HG03575 (cell line): Measurements from ENCODE around the gene PCDH19.
"Not testable (repeated sequence)": the region's sequence is repeated elsewhere in the genome, so short reads cannot be mapped to it uniquely, and the experiment has no call there.

Experiments
- ATAC-seq: cut with Tn5 transposase; IDR thresholded peaks from one replicate; pipeline ENCODE4 v1.9.1; 2021; ENCODE audit not compliant: unreplicated experiment, insufficient number of reproducible peaks, low FRiP score; ENCODE audit errors: extremely low read depth

The PCDH19 gene, protein sequence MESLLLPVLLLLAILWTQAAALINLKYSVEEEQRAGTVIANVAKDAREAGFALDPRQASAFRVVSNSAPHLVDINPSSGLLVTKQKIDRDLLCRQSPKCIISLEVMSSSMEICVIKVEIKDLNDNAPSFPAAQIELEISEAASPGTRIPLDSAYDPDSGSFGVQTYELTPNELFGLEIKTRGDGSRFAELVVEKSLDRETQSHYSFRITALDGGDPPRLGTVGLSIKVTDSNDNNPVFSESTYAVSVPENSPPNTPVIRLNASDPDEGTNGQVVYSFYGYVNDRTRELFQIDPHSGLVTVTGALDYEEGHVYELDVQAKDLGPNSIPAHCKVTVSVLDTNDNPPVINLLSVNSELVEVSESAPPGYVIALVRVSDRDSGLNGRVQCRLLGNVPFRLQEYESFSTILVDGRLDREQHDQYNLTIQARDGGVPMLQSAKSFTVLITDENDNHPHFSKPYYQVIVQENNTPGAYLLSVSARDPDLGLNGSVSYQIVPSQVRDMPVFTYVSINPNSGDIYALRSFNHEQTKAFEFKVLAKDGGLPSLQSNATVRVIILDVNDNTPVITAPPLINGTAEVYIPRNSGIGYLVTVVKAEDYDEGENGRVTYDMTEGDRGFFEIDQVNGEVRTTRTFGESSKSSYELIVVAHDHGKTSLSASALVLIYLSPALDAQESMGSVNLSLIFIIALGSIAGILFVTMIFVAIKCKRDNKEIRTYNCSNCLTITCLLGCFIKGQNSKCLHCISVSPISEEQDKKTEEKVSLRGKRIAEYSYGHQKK (N-terminal part only)

DNA sequence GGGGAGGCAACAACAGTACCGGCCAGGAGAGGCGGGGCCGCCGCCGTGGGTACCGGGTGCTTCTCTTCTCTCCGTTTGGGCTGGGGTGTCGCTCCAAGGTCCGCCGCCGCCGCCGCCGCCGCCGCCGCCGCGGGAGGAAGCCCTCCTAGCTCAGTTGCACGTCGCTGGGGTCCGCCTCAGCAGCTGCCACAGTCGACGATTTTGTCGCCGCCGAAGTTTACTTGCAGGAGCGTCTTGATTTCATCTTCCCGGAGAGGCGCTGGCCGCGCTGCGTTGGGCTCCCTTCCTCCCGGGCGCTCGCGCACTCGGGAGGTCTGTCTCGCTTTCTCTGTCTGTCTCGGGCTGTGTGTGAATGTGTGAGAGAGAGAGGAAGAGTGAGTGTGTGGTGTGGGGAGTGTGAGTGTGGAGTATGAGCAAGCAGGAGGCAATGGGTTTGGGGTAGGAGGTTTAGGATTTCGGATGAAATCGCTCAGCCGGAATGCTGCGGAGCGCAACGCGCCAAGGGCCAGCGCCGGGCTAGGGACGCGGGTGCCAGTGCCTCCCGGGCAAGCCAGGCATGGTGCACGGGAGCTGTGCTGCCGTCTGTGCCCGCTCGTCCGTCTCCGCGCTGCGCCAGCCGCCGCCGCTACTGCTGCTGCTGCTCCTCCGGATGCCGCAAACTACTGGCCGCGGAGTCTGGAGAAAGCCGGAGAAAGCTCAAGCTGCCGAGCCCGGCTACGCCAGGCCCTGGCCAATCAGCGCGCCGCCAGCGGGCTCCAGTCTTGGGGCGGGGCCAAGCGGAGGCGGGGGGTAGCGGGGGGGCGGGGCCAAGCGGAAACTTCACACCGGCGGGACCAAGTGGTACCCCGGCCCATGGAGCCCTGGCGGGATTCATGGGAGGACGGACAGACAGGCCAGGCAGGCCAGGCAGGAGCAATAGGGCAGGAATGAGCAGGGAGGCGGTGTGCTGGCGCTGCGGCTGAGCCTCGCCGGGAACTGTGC lies at the start of gene PCDH19:
PCDH19 (minus strand) TSS at position 664 of the 981 bp plus-strand sequence. CDS start 1,676 bp downstream, outside the sequence.
- ATAC-seq, result no peak

DNA sequence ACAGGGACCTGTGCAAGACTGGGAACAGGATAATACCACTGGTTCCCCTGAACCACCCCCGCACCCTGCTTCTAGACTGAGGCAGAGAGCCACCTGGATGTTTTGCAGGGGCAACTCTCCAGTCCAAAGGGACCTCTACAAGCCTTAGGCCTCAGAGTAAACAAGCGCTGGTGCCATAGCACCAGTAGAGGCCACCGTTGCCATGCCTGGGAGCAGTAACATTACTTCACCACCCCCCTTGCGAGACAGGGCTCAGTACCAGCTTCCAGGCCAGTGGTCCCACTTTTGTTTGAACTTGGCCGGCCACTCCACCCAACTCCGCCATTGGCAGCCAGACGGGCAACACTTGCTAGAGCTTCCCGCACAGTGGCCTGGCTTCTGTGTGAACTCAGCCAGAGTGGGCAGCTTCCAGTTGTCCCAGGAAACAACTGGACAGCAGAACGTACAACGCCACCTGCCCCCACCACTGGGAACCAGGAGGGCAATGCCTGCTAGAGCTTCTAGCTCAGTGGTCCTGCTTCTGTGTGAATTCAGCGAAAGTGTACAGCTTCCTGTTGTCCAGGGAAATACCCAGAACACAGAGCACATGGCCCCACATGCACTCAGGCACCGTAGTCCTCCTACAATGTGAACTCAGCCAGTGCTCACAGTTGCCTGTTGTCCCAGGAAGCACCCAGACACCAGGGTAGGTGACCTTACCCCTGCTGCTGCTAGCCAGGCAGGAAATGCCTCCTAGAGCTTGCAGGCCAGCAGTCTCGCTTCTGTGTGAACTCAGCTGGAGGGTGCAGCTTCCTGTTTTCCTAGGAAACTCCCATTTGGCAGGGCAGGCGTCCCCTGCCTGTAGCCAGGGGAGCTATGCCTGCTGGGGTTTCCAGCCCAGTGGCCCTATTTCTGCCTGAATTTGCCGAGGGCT lies 39.9 kb upstream of the PCDH19 start:
- no peak for ATAC-seq

DNA sequence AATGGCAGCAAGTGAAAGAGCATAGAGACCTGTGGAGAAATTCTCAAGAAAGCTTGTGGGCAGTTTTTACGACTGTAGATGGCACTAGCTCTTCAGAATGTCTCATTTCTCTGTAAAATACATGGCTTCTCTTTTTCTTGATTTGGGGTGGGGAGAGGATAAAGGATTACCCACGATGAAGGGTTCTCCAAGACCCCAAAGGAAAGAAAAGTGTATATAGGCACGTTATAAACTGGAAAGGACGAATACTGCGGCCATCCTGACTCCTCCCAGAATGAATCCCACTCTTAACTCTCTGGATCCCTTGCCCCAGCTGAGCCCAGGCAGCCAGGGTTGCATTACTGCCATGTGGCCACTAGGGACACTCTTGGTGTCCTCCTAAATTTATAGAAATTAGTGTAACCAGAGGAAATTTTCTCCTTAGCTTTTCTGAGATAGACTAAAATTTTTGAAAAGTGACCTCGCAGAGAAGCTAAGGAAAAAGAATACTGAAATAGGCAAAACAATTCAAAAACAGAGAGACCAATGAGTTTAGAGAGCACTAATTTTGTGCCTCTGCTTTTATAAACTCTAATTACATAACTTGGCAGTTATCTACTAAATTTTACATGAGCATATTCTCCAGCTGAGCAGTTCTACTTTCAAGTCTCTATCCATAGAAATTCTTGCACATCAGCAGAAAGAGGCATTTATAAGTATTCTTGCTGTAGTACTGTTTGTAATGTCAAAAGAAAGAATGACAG lies 37.8 kb upstream of the PCDH19 start:
- no peak for ATAC-seq

DNA sequence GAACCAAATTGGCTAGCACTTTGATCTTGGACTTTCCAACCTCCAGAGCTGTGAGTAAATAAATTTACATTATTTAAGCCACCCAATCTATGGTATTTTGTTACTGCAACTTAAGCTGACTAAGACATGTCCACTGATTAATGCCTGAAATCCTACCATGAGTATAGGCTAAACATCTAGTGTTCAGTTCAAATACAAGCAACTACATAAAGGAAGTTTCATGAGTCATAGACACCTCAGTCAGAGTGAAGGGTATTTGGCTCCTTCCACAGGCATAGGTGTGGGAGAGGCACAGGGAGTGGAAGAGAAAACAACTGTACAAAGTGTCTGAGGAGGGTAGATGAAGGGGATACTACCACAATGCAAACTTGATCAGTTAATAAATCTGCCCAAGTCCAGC lies 35.5 kb upstream of the PCDH19 start:
- ATAC-seq, result no peak

DNA sequence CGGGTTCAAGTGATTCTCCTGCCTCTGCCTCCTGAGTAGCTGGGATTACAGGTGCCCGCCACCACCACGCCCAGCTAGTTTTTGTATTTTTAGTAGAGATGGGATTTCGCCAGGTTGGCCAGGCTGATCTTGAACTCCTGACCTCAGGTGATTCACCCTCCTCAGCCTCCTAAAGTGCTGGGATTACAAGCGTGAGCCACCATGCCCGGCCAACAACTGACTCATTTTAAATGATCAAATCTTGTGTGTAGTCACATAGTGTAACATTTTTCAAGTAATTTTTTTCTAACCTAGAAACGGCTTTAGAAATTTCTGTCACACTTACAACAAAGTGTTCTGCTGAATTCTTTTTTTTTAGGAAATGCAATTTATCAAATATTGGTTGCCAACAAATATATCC lies 31.2 kb upstream of the PCDH19 start:
- not testable (repeated sequence) for ATAC-seq

DNA sequence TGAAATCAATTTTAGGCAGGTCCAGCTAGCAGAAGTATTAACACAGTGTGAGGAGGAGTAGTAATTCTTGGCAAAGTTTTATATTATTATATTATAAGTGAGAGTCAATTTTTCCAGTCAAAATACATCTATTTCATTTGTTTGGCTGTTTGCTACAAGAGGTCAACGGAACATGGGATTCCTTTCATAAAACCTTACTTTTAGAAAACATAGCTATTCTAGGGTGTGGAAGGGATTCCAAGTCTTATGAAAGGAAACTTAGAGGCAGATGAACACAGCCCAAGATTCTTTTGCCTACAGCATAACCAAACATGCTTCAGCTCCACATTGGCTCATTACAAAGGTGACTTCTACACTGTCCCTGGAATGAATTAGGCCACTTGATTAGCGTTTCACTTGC lies 29.9 kb upstream of the PCDH19 start:
- no peak for ATAC-seq

DNA sequence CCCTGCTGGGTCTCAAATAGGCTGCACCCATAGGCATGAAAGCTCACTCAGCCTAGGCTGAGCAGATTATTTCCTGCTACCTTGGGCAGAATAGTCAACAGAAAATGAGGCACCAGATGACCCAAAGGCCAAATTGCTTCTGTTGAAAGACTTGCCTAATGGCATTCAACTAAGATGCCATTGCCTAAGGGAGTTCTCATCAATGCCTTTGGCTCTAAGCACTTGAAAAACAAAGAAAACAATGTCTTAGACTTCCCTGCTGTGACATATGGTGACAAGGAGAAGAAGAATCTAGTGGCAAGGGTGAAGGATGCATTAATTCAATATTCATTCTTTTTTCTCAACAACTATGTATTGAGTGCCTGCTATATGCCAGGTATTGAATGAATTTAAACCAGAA lies 25.7 kb upstream of the PCDH19 start:
- no peak for ATAC-seq

DNA sequence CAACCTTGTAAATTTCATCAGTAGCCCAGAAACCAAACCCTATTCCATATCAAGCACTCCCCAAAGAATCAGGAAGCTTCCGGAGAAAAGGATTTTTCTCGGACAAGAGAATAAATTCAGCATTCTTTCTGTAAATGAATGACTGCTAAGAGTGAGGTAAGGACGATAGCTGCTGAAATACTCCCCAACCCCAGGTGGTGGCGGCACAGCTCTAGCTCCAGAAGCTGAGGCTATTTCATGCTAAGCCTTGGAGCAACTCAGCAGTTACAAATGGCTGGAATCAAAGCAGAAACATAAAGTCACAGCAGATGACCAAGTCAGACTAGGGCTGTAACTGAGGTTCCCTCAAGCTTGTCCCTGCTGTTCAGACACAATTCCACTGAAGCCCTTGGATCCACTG lies 13.9 kb upstream of the PCDH19 start:
- ATAC-seq, result no peak

DNA sequence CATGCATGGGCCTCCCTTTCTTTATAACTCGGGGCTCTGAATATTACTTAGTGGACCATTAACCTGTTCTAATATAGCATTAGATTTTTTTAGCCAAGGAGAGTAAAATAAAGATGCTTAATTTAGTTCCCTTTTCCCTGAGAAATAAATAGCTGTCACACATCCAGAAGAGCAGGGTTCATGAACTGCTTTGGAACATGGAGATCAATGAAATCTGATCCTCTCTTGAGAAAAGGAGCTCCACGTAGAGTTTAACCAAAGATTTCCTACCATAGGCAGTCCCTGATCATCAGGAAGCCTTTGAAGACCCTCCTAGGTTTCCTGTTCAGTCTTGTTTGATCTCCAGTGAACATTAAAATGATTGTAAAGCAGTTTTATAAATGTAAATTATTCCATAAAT lies 8.5 kb upstream of the PCDH19 start:
- no peak for ATAC-seq

DNA sequence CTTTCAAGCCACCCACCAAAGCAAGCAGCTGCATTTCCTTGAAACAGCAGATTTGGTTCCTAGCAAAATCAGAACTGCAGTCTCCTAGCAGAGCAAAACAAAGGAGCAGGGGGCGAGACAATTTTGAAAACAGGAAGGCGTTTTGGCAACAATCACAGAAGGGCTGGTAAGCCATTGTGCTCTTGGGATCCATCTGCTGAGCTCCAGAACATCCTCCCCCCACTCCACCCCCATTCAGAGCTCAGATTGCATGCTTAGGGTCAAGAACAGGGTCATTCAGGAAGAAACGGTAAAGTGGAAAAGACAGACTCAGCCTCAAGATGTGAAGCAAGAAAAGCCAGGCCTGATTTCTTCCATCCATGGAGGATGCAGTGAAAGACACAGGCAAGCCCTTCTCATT lies 7.6 kb upstream of the PCDH19 start:
- ATAC-seq, result no peak

DNA sequence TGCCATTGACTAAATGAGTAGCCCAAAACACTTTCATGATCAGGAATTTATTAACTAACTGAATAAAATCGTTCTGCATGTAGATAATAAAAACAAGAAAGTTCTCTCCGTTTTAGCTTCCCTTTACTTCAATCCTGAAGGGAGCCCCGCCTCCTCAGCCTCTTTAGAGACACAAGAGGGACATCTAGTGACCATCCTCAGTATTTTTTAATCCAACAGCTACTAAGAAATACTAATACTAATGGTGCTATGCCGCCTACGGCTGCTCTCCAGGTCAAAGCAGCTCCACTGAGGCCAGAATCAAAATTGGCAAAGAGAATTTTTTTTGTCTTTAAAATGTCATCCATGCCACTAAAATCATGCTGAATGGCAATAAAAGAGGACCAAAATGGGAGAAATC lies 3.2 kb upstream of the PCDH19 start:
- ATAC-seq, result peak; percentile 93

DNA sequence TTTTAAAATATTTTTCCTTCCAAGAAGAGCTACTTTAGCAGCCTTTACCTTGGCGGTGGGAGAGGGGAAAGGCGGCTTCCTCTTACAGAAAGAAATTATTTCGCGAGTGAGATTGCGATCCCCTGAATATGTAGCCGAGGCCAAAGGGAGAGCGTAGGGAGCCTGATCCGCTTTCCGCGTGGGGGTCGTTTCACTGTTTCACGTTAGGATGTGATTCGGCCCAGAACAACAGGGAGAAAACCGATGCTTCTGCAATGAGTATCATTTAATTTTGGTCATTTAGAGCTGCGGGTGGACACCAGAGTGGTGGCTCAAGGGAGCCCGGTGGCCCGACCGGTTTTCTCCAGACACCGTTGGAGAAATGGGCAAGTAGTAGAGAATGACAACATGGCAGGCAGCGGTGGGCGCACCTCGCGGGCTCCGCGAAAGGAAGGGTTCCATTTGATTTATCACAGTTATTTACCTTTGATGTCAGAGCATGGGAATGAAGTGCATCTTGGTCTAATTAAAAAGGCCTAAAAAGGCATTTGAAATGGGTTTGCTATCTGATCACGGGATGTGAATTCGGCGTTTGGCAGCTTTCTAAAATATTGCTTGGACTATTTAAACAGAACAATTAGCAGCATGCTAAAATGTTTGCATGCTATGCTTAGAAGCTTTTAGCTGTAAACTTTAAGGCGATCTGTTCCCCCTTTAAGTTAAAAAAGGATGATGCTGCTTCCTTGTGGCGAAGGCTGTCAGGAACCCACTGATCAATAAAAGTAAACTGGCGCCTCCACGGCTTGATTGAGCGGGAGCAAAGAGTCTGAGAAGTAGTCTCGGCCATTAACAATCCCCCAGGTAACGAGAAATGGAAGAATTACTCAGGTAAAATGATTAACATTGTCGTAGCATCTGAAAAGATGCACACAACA lies 2.0 kb upstream of the PCDH19 start:
- no peak for ATAC-seq

DNA sequence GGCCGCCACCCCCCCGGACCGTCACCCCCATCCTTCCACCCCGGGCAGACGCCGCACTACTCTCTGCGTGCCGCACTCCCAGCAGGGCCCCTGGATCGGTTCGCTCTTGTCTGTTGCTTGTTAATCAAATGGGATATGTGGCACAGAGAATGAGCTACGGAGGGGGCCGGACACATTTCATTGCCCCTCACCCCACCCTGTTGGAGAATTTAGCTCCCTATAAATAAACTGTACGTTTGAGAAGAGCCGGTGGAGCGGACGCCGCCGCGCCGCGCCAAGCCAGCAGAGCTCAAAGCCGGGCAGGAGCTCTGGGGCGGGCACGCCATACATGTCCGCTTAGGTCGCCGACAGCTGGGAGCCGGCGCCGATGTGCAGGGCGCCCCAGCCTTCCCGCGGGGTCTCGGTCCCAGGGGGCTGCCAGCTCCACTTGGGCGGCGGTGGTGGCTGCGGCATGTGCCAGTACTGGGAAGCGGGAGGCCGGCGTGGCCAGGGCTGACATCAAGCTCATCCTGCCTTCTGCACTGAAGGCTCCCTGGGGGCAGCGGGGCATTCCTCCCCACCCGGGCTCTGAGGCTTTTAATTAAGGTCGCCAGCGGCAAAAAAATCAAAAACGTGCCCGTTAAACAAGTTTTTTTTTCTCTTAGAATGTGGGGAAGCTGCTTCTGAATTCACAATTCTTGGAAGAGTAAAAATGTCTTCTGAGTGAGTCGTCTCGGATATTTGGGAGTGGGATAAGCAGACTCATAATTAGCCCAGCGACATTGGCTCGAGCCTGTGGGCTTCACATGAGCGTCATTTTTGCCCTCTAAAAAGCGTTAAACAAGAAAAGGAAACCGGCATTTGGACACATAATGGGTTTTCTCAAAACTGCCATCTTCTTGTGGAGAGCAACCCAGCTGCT lies 1.1 kb upstream of the PCDH19 start:
- no peak for ATAC-seq

DNA sequence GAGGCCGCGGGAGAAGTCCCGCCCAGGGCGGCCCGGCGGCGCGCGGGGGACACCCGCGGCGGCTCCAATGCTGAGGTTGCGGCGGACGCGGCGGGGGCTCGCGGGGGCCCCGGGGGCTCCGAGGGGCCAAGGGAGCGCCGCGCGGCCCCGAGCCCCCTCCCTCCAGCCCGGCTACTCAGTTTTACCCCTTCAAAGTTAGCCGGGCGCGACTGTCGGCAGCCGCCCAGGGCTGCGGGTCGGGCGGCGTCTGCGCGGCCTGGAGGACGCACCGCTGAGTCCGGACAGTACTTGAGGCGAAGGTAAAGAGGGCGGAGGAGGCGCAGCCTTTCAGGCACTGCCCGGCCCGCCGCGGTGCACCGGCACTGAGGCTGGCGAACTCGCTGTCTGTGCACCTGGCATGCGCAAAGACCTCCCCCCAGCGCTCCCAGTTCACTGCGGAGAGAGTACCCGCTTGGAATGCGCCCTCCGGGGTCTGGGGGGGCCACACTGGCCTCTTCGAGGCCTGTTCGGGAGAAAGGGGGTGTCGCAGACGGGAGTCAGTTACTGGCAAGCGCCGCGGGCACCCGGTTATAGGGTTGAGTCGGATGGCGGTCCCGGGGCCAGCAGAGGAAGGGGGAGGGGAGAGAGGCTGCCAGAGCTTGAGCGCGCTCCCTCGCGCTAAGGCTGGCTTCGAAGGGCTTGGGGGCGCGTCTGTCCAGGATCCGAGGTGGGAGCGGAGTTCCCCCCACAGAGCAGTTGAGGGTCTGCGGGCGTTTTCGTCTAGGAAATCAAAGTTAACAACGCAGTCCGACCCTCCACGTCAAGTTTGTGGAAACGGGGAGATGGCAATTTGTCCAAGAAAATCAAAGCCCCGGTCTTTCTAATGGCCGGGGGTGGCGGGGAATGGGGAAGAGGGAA lies 1.1 kb downstream of the PCDH19 start:
- ATAC-seq, result no peak
